ENCODE results near the gene CCDC102A. TPM values are rescaled to one million over a fixed set of nuclear protein-coding genes. Genes with fewer than 3 reads are reported as not detected.

The CCDC102A gene
- total RNA-seq, 2 donors from 2014 or later = 5.3 to 8.9 TPM

- DNase-seq (peak; percentile 19), ATAC-seq (no peak)
- intact Hi-C loops (cut with DNase I) = no loop called here
Observed at GRCh38 chr16:57528499-57529390, 7.6 kb downstream of the CCDC102A start.

- intact Hi-C loops (cut with DNase I) = no loop called here
- ATAC-seq (no peak), DNase-seq (peak; percentile 7)
Observed at GRCh38 chr16:57527610-57528360, 8.6 kb downstream of the CCDC102A start.

GRCh38 chr16:57527027-57527426 lies 9.3 kb downstream of the CCDC102A start:
- DNase-seq (no peak), ATAC-seq (no peak)
- intact Hi-C loops (cut with DNase I) = no loop called here

- ATAC-seq (no peak), DNase-seq (no peak)
- intact Hi-C loops (cut with DNase I) = no loop called here
Observed at GRCh38 chr16:57526498-57526897, 9.9 kb downstream of the CCDC102A start.

GRCh38 chr16:57525761-57526160 lies 10.6 kb downstream of the CCDC102A start:
- intact Hi-C loops (cut with DNase I) = no loop called here
- no peak for ATAC-seq
- DNase-seq = no peak

- intact Hi-C loops (cut with DNase I) = loop anchor here (5.0 kb wide), 2 partner anchors 56 to 221 kb away; no protein-coding TSS in a partner anchor
- ATAC-seq = no peak
- no peak for DNase-seq
Observed at GRCh38 chr16:57522960-57523359, 13.4 kb downstream of the CCDC102A start.

- DNase-seq = peak; percentile 84
- peak; percentile 82 to 84 for ATAC-seq
- intact Hi-C loops (cut with DNase I) = loop anchor here (5.0 kb wide), 3 partner anchors 53 to 218 kb away; no protein-coding TSS in a partner anchor
Observed at GRCh38 chr16:57519796-57520360, 16.5 kb downstream of the CCDC102A start.

- DNase-seq (no peak), ATAC-seq (no peak)
- intact Hi-C loops (cut with DNase I) = loop anchor here (5.0 kb wide), 2 partner anchors 97 to 217 kb away; no protein-coding TSS in a partner anchor
Observed at GRCh38 chr16:57518922-57519321, 17.4 kb downstream of the CCDC102A start.

- intact Hi-C loops (cut with DNase I) = loop anchor here (5.0 kb wide), 2 partner anchors 96 to 216 kb away; no protein-coding TSS in a partner anchor
- ATAC-seq (no peak), DNase-seq (no peak)
Observed at GRCh38 chr16:57518520-57518919, 17.9 kb downstream of the CCDC102A start.

GRCh38 chr16:57517397-57518367 lies 18.7 kb downstream of the CCDC102A start:
- DNase-seq = no peak
- intact Hi-C loops (cut with DNase I) = loop anchor here (5.0 kb wide), 2 partner anchors 95 to 215 kb away; no protein-coding TSS in a partner anchor
- ATAC-seq = peak in 1 of 2 donors; percentile 6

GRCh38 chr16:57516773-57517172 lies 19.6 kb downstream of the CCDC102A start:
- DNase-seq (no peak), ATAC-seq (no peak)
- intact Hi-C loops (cut with DNase I) = loop anchor here (5.0 kb wide), 2 partner anchors 94 to 214 kb away; no protein-coding TSS in a partner anchor

- no peak for ATAC-seq
- no peak for DNase-seq
- intact Hi-C loops (cut with DNase I) = loop anchor here (5.0 kb wide), 2 partner anchors 94 to 214 kb away; no protein-coding TSS in a partner anchor
Observed at GRCh38 chr16:57516176-57516725, 20.1 kb downstream of the CCDC102A start.

GRCh38 chr16:57514791-57515600 lies 21.4 kb downstream of the CCDC102A start:
- DNase-seq = no peak
- ATAC-seq = peak; percentile 20 to 45
- intact Hi-C loops (cut with DNase I) = loop anchor here (5.0 kb wide), 3 partner anchors 83 to 213 kb away; no protein-coding TSS in a partner anchor

GRCh38 chr16:57514371-57514770 lies 22.0 kb downstream of the CCDC102A start:
- intact Hi-C loops (cut with DNase I) = loop anchor here in 1 of 2 donors (5.0 kb wide), 1 partner anchor 82 kb away; no protein-coding TSS in a partner anchor
- no peak for DNase-seq
- ATAC-seq = no peak

- ATAC-seq = no peak
- intact Hi-C loops (cut with DNase I) = loop anchor here in 1 of 2 donors (5.0 kb wide), 1 partner anchor 81 kb away; no protein-coding TSS in a partner anchor
- DNase-seq = no peak
Observed at GRCh38 chr16:57513371-57514102, 22.8 kb downstream of the CCDC102A start.

All from left cardiac atrium (tissue), 4 donors.